Activated CD4-positive, alpha-beta T cell treated with anti-CD3 and anti-CD28 coated beads, Interleukin-2, amount 50 U/mL, for 16 hours (primary cell): ENCODE measurements around the gene TRIM13.
"Not testable (repeated sequence)": the region's sequence is repeated elsewhere in the genome, so short reads cannot be mapped to it uniquely, and the experiment has no call there.

Experiments
- DNase-seq: peaks from one replicate; pipeline ENCODE4 v3.0.0-alpha.2; 2020

TRIM13 gene

GRCh38 chr13:49997955-49998354 is 1.1 kb downstream of the TRIM13 start:
- no peak for DNase-seq

DNA sequence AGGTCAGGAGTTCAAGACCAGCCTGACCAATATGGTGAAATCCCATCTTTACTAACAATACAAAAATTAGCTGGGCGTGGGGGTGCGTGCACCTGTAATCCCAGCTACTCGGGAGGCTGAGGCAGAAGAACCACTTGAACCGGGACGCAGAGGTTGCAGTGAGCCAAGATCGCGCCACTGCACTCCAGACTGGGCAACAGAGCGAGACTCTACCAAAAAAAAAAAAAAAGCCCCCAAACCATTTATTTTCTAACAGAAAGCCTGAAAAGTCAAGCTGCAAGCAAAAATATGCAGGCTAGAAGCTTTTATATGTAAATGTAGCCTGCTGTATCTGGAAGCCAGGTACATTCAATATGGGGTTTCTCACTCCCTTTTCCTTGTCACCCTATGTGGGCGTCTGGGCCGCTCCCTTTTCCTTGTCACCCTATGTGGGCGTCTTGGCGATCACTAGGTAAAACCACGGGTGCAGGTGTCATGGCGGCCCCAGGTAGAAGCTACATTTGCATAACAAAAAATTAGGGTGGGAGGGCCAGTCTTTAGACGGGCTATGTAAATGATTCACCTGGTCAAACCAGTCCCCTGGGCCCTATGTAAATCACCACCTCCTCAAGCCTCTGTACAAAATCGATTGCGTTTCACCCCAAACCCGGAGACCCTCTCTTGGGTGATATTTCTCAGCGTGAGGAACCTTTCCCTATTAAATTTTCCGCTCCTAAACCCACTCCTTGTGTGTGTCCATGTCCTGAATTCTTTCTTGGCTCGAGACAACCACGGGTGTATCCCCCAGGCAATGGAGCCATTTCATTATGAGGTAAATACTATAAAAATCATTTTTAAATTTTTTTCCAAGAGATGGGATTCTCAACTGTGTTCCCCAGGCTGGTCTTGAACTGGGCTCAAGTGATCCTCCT is 2.1 kb downstream of the TRIM13 start:
- DNase-seq = no peak

GRCh38 chr13:50001287-50001686 is 4.4 kb downstream of the TRIM13 start:
- DNase-seq = no peak

DNA sequence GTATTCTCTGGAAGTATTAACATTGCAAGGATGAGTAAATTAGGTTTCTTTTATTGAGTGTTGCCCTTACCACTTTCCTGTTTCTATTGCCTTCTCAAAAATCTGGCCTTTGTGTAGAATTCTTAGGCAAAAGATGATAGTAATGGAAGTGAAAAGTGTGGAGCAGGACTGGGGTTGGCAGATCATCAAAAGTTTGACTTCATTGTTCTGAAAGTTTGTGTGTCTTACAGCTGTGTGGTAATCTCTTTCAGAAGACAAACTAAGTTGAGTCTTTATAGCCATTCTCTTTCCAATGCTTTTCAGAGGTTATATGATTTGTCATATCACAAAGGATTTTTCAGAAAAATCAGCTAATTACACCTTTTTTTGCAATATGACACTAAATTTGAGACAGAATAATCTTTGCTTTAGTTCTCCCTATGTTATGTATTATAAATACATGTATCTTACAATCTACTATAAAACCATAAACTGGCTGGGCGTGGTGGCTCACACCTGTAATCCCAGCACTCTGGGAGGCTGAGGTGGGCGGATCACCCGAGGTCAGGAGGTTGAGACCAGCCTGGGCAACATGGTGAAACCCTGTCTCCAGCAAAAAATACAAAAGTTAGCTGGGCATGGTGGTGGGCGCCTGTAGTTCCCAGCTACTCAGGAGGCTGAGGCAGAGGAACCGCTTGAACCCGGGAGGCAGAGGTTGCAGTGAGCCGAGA is 9.7 kb downstream of the TRIM13 start:
- no peak for DNase-seq

- no peak for DNase-seq
These were observed 14.6 kb downstream of the TRIM13 start for GRCh38 chr13:50011461-50011860.

DNA sequence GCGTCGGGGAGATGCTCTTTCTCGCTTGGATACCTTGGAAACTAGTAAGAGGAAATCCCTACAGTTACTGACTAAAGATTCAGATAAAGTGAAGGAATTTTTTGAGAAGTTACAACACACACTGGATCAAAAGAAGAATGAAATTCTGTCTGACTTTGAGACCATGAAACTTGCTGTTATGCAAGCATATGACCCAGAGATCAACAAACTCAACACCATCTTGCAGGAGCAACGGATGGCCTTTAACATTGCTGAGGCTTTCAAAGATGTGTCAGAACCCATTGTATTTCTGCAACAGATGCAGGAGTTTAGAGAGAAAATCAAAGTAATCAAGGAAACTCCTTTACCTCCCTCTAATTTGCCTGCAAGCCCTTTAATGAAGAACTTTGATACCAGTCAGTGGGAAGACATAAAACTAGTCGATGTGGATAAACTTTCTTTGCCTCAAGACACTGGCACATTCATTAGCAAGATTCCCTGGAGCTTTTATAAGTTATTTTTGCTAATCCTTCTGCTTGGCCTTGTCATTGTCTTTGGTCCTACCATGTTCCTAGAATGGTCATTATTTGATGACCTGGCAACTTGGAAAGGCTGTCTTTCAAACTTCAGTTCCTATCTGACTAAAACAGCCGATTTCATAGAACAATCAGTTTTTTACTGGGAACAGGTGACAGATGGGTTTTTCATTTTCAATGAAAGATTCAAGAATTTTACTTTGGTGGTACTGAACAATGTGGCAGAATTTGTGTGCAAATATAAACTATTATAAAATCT is 15.7 kb downstream of the TRIM13 start:
- DNase-seq = no peak

DNA sequence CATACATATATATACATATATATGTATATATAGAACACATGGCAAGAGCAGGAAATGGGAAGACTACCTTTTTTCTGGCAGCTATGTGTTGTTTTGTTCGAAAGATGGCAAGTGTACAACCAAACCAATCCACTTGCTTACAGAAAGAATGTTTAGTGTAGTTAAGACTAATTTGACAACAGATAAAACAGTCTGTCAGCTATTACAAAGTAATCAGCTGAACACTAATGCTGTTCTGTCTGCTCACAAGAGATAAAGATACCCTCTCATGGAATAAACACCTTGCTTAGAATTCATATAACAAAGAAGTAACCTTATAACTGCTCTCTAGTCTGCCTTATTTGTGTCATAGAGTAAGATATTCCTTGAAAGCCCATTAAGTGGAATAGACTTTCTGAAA is 17.5 kb downstream of the TRIM13 start:
- no peak for DNase-seq

- DNase-seq = no peak
These were observed 18.4 kb downstream of the TRIM13 start, which contains the start of gene KCNRG for GRCh38 chr13:50015258-50015657. Gene KCNRG (plus strand): TSS chr13:50015444. CDS start chr13:50015494, 50 bp downstream.

DNA sequence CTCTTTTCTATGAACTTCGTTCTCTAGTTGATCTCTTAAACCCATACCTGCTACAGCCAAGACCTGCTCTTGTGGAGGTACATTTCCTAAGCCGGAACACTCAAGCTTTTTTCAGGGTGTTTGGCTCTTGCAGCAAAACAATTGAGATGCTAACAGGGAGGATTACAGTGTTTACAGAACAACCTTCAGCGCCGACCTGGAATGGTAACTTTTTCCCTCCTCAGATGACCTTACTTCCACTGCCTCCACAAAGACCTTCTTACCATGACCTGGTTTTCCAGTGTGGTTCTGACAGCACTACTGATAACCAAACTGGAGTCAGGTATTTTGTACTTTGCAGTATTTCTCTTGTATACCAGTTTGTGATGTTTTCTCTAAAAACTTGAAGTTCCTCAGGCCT is 18.9 kb downstream of the TRIM13 start:
- no peak for DNase-seq

GRCh38 chr13:50016444-50016843 is 19.6 kb downstream of the TRIM13 start:
- DNase-seq = no peak

GRCh38 chr13:50017819-50018218 is 21.0 kb downstream of the TRIM13 start:
- DNase-seq = no peak

GRCh38 chr13:50025436-50025835 is 28.6 kb downstream of the TRIM13 start:
- DNase-seq = no peak

- DNase-seq = peak; percentile 1
These were observed 30.1 kb downstream of the TRIM13 start for GRCh38 chr13:50026788-50027473.

DNA sequence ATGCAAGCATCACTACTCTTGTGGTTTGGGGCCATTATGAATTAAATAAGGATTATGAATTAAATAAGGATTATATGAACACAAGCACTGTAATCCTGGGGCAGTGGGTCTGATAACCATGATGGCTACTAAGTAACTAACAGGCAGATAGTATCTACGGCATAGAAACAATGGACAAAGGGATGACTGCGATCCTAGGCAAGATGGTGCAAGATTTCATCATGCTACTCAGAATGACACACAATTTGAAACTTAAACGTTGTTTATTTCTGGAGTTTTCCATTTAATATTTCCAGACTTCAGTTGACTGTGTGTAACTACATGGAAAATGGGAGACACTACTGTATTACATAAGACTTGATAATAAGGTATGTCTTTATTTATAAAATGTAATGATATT is 33.5 kb downstream of the TRIM13 start:
- DNase-seq = no peak

GRCh38 chr13:50033725-50034124 is 36.9 kb downstream of the TRIM13 start:
- DNase-seq = no peak

- DNase-seq = no peak
These were observed 40.9 kb downstream of the TRIM13 start for GRCh38 chr13:50037788-50038187.

DNA sequence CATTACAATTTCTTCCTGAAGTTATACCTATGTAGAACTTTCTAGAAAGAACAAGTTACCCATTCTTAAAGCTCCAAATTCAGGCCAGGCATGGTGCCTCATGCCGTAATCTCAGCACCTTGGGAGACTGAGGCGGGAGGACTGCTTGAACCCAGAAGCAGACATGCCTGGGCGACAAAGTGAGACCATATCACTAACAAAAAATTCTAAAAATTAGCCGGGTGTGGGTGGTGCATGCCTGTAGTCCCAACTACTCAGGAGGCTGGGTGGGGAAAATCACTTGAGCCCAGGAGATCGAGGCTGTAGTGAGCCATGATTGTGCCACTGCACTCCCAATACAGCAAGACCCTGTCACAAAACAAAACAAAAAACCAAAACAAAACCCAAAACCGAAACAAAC is 41.4 kb downstream of the TRIM13 start:
- no peak for DNase-seq

DNA sequence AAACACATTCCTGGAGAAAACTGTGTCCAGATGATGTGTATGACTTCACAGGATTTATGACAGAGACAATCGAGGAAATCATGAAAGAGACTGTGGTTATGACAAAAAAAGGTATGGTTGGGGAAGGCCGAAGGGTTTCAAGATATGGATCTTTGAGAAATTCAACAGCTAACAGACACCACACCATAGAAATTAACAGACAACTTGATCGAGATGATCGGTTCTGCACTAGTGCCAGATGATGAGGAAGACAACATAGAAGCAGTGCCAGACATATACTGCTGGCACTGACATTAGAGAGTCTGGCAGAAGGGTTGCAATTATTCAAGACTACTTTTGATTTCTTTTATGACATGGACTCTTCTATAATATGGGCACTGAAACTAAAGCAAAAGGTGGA is 55.6 kb downstream of the TRIM13 start:
- no peak for DNase-seq

DNA sequence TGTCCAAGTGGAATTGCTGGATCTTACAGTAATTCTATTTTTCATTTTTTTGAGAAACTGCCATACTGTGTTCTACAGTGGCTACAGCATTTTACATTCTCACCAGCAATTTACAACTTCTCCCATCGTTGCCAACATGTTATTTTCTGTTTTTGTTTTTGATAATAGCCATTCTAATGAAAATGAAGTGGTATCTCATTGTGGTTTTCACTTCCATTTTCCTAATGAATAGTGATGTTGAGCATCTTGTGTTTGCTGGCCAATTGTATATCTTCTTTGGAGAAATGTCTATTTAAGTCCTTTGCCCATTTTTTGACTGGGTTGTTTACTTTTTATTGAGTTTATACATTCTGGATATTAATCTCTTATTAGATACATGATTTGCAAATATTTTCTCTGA is 57.0 kb downstream of the TRIM13 start:
- no peak for DNase-seq

- DNase-seq = no peak
These were observed 58.6 kb downstream of the TRIM13 start for GRCh38 chr13:50055454-50055853.

DNA sequence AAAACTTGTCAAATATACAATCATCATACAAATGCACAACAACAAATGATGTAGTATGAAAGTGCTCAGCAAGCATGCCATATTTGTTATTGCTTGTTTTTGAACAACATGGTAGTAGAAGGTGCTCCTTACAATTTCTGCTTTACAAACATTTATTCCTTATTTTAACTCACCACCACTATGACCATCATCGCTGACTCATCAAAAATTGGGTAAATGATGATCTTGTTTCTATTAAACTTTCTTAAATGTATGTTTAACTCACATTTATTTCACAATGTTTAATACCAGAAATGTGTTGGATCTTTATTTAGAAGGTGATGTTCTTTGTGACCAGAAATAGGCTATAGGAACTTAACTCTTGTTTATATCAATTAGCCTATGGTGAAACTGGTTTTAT is 63.9 kb downstream of the TRIM13 start:
- no peak for DNase-seq

- not testable (repeated sequence) for DNase-seq
These were observed 65.5 kb downstream of the TRIM13 start for GRCh38 chr13:50062336-50062735.

DNA sequence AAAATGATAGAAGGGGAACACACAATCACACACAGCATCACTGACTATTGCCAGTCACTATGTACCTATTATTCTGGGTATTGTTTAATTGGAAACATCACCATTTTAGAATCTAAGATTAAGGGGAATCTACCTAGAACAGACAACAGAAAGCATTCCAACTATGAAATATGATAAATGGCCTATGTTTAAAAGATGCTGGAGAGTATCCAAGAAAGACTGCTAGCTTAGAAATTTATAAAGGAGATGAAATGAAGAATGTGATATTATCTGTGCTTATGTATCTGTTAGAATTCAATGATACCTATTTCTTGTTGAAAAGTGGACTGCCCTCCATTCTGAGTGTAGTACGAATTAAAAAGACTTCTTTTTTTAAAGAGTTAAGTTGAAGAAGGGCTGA is 68.9 kb downstream of the TRIM13 start:
- no peak for DNase-seq
